Memory B cell (primary cell): ENCODE measurements around the gene ONECUT3.
"Not testable (repeated sequence)": the region's sequence is repeated elsewhere in the genome, so short reads cannot be mapped to it uniquely, and the experiment has no call there.

Experiments
- ATAC-seq: fragments of 150-1000 bp; cut with Tn5 transposase; 2 replicates; pipeline ENCODE4 v1.10.0; 2021; ENCODE audit warnings: low read depth, mild to moderate bottlenecking, moderate library complexity
- DNase-seq, 2 donors: peaks; one replicate each; pipeline ENCODE4 v3.0.0; 2022; ENCODE audit warnings: low spot score in 2 of 2
- H3K27ac Mint-ChIP-seq: one replicate; pipeline ENCODE4 v1.8.0; 2022; ENCODE audit warnings: mild to moderate bottlenecking, moderate library complexity, mixed read lengths
- H3K27me3 Mint-ChIP-seq: one replicate; pipeline ENCODE4 v1.8.0; 2022; ENCODE audit warnings: mixed read lengths
- H3K36me3 Mint-ChIP-seq: one replicate; pipeline ENCODE4 v1.8.0; 2022; ENCODE audit warnings: mild to moderate bottlenecking, mixed read lengths
- H3K4me1 Mint-ChIP-seq: one replicate; pipeline ENCODE4 v1.8.0; 2022; ENCODE audit warnings: mixed read lengths
- H3K4me3 Mint-ChIP-seq: one replicate; pipeline ENCODE4 v1.8.0; 2022; ENCODE audit warnings: mild to moderate bottlenecking, moderate library complexity, mixed read lengths
- H3K9me3 Mint-ChIP-seq: one replicate; pipeline ENCODE4 v1.8.0; 2022; ENCODE audit warnings: mixed read lengths

ONECUT3 gene

DNA sequence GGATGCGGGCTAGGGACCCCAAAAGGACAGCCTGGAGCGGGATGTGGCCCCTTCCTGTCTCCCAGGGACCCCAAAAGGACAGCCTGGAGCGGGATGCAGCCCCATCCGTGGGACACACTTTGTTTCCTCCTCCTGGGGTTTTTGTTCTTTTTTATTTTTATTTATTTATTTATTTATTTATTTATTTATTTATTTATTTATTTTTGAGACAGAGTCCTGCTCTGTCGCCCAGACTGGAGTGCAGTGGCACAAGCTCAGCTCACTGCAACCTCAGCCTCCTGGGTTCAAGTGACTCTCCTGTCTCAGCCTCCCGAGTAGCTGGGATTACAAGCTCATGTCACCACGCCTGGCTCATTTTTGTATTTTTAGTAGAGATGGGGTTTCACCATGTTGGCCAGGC lies 44.0 kb downstream of the ONECUT3 start:
- peaks cover 10% of the 10 kb centered on the region for H3K27me3 Mint-ChIP-seq
- not testable (repeated sequence) for ATAC-seq, H3K4me1 Mint-ChIP-seq, DNase-seq, H3K27ac Mint-ChIP-seq, H3K4me3 Mint-ChIP-seq, H3K36me3 Mint-ChIP-seq, H3K9me3 Mint-ChIP-seq

DNA sequence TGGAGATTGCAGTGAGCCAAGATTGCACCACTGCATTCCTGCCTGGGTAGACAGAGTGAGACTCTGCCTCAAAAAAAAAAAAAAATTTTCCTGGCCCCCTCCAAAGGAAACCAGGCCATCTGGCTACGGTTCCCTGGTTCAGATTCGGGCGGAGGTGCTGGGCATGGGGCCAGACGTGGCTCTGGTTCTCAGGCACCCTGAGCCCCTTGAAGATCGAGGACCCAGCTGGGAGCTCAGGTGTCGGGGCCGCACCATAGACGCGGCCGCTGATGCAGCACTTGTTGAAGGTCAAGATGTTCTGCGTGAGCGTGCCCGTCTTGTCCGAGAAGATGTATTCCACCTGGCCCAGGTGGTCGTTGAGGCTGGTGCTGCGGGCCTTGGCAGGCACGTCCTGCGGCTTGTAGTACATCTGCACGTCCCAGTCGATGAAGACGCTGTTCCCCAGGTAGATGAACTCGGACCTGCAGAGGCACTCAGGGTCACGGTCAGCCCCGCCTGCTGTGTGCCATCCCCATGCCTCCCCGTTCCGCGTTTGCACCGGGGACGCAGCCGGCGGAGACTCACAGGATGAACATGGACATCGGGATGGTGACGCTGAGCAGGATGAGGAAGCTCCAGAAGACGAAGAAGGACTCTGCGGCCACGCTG lies 46.5 kb downstream of the ONECUT3 start:
- H3K36me3 Mint-ChIP-seq, result no peaks in the 10 kb centered on the region
- DNase-seq, result no peak
- H3K4me1 Mint-ChIP-seq, result peaks cover 2% of the 10 kb centered on the region
- no peak overlapping the region for H3K4me3 Mint-ChIP-seq
- peaks cover 6% of the 10 kb centered on the region for H3K27me3 Mint-ChIP-seq
- H3K27ac Mint-ChIP-seq, result no peak overlapping the region
- ATAC-seq, result no peak
- H3K9me3 Mint-ChIP-seq, result no peaks in the 10 kb centered on the region

DNA sequence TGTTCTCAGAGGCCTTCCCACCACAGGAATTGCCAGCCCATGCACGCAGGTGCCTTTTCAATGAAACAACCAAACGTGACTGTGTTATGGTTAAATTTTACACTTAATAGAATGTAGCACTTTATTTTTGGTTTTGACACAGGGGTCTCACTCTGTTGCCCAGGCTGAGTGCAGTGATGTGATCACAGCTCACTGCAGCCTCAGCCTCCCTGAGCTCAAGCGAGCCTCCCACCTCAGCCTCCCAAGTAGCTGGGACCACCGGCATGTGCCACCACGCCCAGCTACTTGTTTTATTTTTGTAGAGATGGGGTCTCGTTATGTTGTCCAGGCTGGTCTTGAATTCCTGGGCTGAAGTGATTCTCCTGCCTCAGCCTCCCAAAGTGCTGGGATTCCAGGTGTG lies 51.6 kb downstream of the ONECUT3 start:
- H3K9me3 Mint-ChIP-seq, result no peaks in the 10 kb centered on the region
- no peak overlapping the region for H3K4me3 Mint-ChIP-seq
- no peaks in the 10 kb centered on the region for H3K36me3 Mint-ChIP-seq
- H3K27me3 Mint-ChIP-seq, result no peaks in the 10 kb centered on the region
- no peaks in the 10 kb centered on the region for H3K4me1 Mint-ChIP-seq
- no peak for DNase-seq
- H3K27ac Mint-ChIP-seq, result no peak overlapping the region
- no peak for ATAC-seq

DNA sequence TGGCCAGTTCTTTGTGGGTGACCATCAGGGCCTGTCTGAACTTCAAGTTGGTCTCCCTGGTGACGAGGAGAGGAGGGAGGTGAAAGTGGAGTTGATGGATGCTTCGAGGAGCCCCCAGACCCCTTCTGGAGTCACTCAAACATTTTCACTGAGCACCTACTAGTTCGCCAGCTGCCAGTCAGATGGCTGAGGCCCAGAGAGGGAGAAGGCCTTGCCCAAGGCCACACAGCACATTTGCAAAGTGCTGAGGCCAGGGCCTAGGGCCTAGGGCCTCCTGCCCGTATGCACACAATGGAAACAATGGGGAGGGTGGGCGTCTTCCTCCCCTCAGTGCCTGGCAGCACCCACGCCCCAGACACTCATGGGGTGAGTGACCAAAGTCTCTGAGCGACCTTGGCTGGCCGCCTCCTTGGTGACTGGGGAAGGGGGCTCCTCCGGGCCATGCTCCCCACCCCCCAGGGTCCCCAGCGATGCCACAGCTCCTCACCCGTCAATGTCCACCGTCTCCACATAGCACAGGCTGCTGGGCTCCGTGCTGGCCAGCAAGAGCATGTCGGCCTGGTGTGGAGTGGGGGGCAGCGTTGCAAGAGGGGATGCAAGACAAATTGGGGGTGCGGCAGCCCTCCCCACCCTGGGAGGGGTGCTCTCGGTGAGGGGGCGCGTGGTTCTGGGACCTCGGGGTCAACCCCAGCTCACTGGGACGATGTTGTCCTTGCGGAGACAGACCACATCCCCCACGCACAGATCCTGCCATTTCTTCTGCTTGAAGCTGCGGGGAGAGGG lies 52.3 kb downstream of the ONECUT3 start:
- H3K4me3 Mint-ChIP-seq, result no peak overlapping the region
- no peak overlapping the region for H3K27ac Mint-ChIP-seq
- DNase-seq (no peak), ATAC-seq (no peak)
- H3K36me3 Mint-ChIP-seq, result no peaks in the 10 kb centered on the region
- H3K4me1 Mint-ChIP-seq, result no peaks in the 10 kb centered on the region
- no peaks in the 10 kb centered on the region for H3K9me3 Mint-ChIP-seq
- H3K27me3 Mint-ChIP-seq, result no peaks in the 10 kb centered on the region

DNA sequence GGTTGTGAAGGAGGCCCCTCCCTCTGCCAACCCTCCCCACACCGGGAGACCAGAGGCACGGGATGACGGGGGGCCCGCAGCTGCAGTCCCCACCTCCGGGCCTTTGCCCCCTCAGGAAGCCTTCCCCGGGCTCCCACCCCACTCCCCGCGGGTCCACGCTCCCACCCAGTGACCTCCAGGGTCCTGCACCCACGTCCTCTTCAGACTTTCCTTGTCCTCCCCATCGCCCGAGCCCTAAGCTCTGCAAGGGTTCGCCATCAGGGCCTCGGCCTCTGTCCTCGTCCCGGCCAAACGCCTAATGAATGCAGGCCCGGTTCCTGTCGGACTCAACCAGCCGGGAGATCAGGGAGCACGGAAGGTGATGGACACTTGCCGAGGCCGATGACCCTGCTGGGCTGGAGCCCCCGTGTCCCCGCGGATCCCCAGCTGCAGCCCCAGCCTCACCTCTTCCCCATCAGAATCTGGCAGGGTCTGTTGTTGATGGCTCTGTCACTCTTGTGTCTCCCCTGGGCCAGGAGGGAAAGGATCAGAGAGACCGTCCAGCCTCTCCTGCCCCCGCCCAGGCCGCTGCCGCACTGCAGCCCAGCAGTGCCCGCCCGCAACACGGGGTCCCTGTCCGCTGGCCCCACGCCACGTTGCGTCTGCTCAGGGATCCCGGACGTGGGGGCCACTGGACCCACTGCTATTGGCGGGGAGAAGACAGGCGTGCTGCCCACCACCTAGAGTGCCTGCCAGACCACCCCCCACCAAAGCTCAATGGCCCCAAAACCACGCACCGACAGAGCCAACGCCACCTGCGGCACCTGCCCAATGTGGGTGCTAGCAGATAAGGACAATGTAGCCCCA lies 53.1 kb downstream of the ONECUT3 start:
- DNase-seq (no peak), ATAC-seq (no peak)
- peaks cover 1% of the 10 kb centered on the region for H3K4me1 Mint-ChIP-seq
- no peaks in the 10 kb centered on the region for H3K27me3 Mint-ChIP-seq
- H3K36me3 Mint-ChIP-seq, result no peaks in the 10 kb centered on the region
- no peaks in the 10 kb centered on the region for H3K9me3 Mint-ChIP-seq
- H3K4me3 Mint-ChIP-seq, result no peak overlapping the region
- no peak overlapping the region for H3K27ac Mint-ChIP-seq

DNA sequence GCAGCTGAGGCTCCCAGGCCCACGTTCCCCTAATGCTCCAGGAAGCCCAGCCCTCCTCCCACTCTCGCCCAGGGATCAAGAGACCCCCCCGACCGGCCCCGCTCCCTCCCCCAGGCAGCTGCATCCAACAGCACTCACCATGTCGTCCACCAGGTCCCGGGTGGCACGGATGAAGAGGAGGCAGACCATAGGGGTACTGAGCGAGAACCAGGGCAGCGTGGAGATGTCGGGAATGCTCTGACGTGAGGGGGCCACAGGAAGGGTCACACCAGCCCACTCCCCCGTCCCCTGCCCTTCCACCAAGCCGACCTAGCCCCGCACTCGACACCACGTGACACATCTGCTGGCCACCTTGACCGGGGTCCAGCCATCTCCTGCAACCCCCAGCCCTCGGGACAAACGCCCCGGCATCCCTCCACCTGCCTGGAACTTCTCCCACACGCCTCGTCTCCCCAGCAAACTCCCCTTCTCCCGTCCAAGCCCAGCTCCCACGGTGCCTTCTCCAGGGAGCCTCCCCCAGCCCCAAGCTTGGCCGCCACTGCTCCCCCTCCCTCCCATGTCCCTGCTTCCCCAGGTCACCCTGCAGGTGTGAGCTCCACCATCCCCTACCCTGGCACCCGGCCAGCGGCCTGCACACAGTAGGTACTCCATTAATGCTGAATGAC lies 53.9 kb downstream of the ONECUT3 start:
- Mint-ChIP-seq H3K36me3 (no peaks in the 10 kb centered on the region), H3K4me3 (no peak overlapping the region), H3K27ac (no peak overlapping the region), H3K4me1 (peaks cover 3% of the 10 kb centered on the region), H3K27me3 (no peaks in the 10 kb centered on the region), H3K9me3 (no peaks in the 10 kb centered on the region)
- DNase-seq (no peak), ATAC-seq (no peak)

DNA sequence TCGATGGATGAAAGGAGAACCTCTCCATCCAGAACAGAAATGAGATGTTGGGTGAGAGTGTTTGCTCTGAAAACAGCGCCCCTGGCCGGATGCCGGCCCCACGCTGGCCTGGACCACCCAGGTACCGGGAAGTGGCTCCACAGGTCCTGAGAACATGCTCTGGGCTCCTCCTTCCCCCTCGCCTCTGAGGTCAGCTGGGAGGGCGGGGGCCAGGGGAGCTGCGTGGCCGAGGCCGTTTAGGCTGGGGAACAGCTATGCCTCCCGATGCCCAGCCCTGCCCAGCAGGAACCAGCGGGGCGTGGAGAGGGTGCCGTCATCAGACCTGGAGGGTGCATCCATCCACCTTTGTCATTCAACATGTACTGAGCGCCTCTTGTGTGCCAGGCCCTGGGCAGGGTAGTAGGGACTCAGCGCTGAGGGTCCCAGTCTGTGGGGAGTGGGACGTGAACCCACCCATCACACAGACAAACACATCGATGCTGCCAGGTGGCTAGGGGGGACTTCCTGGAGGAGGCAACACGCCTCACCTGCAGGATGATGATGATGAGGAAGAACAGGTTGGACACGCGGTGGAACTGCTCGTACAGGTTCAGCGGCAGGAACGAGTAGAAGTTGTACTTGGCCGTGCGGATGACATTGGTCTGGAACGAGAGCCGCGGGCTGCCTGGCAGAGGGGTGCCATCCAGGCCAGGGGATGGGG lies 54.5 kb downstream of the ONECUT3 start:
- H3K27me3 Mint-ChIP-seq, result no peaks in the 10 kb centered on the region
- no peaks in the 10 kb centered on the region for H3K9me3 Mint-ChIP-seq
- DNase-seq (no peak), ATAC-seq (no peak)
- H3K4me3 Mint-ChIP-seq, result no peak overlapping the region
- peaks cover 9% of the 10 kb centered on the region for H3K4me1 Mint-ChIP-seq
- no peak overlapping the region for H3K27ac Mint-ChIP-seq
- no peaks in the 10 kb centered on the region for H3K36me3 Mint-ChIP-seq

DNA sequence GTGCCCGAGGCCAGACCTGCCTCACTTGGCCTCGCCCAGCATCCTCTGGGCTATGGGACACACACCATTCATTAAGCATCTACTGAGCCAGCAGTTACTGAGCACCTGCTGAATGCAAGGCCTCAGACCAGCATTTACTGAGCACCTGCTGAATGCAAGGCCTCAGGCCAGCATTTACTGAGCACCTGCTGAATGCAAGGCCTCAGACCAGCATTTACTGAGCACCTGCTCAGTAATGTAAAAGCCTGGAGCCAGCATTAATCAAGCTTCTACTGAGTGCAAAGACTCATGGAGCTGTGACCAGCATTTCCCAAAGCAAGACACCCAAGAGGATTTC lies 55.1 kb downstream of the ONECUT3 start:
- Mint-ChIP-seq H3K36me3 (no peaks in the 10 kb centered on the region), H3K9me3 (no peaks in the 10 kb centered on the region), H3K4me1 (peaks cover 13% of the 10 kb centered on the region), H3K27ac (no peak overlapping the region), H3K4me3 (no peak overlapping the region), H3K27me3 (no peaks in the 10 kb centered on the region)
- DNase-seq (no peak), ATAC-seq (no peak)

DNA sequence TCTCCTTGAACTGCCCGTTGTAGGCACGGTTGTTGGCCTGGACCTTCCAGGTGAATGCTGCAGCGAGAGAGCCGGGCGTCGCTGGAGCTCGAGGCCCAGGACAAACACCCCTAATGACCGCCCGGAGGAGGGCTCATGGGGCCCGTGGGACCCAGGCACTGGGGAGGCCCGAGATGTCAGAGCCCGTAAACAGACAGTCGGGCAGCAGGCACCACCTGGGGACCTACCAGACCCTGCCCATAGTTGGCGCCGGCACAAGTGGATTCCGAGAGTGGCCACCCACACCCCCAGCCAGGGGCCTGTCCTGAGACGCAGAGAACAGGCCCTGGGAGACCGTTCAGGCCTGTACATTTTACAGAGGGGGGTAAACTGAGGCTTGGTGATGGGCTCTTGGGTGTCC lies 56.4 kb downstream of the ONECUT3 start:
- Mint-ChIP-seq H3K36me3 (no peaks in the 10 kb centered on the region), H3K27ac (no peak overlapping the region), H3K27me3 (no peaks in the 10 kb centered on the region), H3K4me1 (peaks cover 13% of the 10 kb centered on the region), H3K9me3 (no peaks in the 10 kb centered on the region), H3K4me3 (no peak overlapping the region)
- DNase-seq (no peak), ATAC-seq (no peak)

DNA sequence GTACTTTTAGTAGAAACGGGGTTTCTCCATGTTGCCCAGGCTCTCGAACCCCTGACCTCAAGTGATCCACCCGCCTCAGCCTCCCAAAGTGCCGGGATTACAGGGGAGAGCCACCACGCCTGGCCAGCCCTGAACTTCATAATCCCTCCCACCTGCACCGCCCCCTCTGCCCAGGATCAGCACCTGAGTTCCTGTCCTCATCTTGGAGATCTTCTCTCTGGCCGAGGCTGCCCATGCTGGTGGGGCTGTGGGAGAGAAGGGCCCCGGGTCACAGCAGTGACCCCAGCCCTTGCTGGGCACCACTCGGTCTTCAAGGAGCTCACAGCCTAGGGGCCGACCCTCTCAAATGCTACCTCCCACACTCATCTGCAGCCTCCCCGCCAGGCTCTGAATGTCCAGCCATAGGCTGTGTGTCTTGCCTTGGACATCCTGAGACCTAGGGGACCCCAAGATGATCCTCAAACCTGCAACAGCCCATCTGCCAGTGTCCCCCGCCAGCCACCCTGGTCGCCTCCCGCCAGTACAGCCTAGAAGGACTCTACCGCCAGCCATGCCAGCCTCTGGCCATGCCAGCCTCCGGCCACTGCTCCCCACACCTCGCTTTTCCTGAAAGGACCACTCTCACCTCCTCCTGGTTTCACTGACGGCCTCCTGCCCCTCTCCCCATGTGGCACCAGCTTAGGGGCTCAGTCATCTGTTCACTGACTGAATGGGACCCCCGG lies 57.3 kb downstream of the ONECUT3 start:
- H3K4me1 Mint-ChIP-seq, result peaks cover 13% of the 10 kb centered on the region
- no peaks in the 10 kb centered on the region for H3K9me3 Mint-ChIP-seq
- no peaks in the 10 kb centered on the region for H3K27me3 Mint-ChIP-seq
- no peak overlapping the region for H3K27ac Mint-ChIP-seq
- ATAC-seq, result no peak
- H3K4me3 Mint-ChIP-seq, result peak overlapping the region; percentile 43
- DNase-seq, result no peak
- H3K36me3 Mint-ChIP-seq, result peaks cover 2% of the 10 kb centered on the region

DNA sequence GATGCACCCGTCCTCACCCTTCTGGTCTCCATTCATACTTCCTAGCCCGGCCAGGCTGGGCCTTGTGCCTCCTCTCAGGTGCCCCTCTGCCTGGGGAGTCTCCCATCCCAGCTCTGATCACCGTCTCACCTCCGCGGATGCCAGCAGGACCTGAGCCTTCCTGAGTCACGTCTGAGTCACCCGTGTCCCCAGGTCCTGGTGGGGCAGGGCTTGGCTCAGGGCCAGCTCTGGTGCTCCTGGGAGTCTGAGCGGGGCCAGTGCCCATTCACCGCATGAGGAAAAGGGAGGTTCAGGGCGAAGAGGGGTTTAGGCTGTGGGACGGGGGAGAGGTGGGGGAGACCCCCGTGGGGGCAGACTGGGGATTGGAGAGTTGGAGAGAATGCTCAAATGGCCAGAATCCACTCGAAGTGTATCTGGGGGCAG lies 58.2 kb downstream of the ONECUT3 start:
- no peaks in the 10 kb centered on the region for H3K27me3 Mint-ChIP-seq

DNA sequence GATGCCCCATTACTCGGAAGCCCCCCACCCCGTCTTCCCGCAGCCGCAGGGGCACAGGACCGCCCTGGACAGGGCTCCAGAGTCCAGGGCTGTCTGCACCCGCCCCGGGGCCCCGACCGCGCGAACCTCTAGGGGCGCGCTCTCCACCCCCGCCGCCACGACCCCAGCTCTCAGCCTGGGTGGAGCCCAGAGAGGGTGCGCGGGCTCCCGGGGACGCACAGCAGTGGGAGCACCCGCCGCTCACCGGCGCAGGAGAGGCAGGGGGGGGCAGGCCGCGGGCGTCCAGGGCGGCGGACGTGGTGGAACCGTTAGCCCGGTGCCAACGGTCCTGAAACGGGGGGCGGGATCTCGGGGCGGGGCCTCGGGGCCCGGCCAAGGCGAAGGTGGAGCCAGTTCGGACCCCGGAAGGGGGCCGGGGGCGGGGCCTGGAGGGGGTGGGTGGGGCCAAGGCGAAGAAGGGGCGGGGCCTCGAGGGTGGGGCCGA lies 58.7 kb downstream of the ONECUT3 start, which contains the start of gene ATP8B3:
TSS of gene ATP8B3 (minus strand) at position 335 of the 484 bp plus-strand sequence. CDS start 540 bp downstream, outside the sequence.
- no peaks in the 10 kb centered on the region for H3K27me3 Mint-ChIP-seq
- peaks cover 6% of the 10 kb centered on the region for H3K36me3 Mint-ChIP-seq
- H3K27ac Mint-ChIP-seq, result peak within 1 kb of the TSS; percentile 74
- DNase-seq, result no peak
- no peaks in the 10 kb centered on the region for H3K9me3 Mint-ChIP-seq
- peak; percentile 2 for ATAC-seq
- peaks cover 13% of the 10 kb centered on the region for H3K4me1 Mint-ChIP-seq
- peak within 1 kb of the TSS; percentile 96 for H3K4me3 Mint-ChIP-seq

More for the DNA sequence above, 58.2 kb downstream of the ONECUT3 start:
- Mint-ChIP-seq H3K27ac (no peak overlapping the region), H3K4me3 (peak overlapping the region; percentile 76), H3K9me3 (no peaks in the 10 kb centered on the region), H3K4me1 (peaks cover 13% of the 10 kb centered on the region), H3K36me3 (peaks cover 4% of the 10 kb centered on the region)
- DNase-seq (no peak), ATAC-seq (no peak)
